Renal pelvis (tissue), 12 donors: ENCODE data around the gene PRR33. TPM values are rescaled to one million over a fixed set of nuclear protein-coding genes. Genes with fewer than 3 reads are reported as not detected.
"Not testable (repeated sequence)": the region's sequence is repeated elsewhere in the genome, so short reads cannot be mapped to it uniquely, and the experiment has no call there.

Experiments used
- DNase-seq: peaks from one replicate; pipeline ENCODE4 v3.0.0-alpha.2; 2013
- long read RNA-seq, 16 experiments: transcript quantifications; one replicate each; lab custom pipeline, GENCODE V29; 2026
- polyA plus RNA-seq, 3 donors: library from polyadenylated mRNA; unstranded; fragments of 120-200 nt; gene quantifications; one replicate each; pipeline ENCODE4 v1.2.1, GENCODE V29; 2013; ENCODE audit not compliant: insufficient read length in 3 of 3

PRR33 gene
- polyA plus RNA-seq, result under 1 TPM in 2 of 3 donors, not detected in 1; 0.11 to 0.25 TPM
- long read RNA-seq, donor 1, partial matches to known transcripts, result 6 of 7 reads
- long read RNA-seq, donor 1, other reads (novel, unspliced or antisense), result 0 of 7 reads
- long read RNA-seq, donor 2, partial matches to known transcripts, result 0 of 1 reads
- long read RNA-seq, donor 2, other reads (novel, unspliced or antisense), result 0 of 1 reads
- long read RNA-seq, donor 3, partial matches to known transcripts, result 0 of 2 reads
- long read RNA-seq, donor 3, other reads (novel, unspliced or antisense), result 0 of 2 reads
- long read RNA-seq, donor 4, partial matches to known transcripts, result 0 of 1 reads
- long read RNA-seq, donor 4, other reads (novel, unspliced or antisense), result 0 of 1 reads
- long read RNA-seq, donor 5, result 0 reads
- long read RNA-seq, donor 6, result 0 reads
- long read RNA-seq, donor 7, partial matches to known transcripts, result 0 of 2 reads
- long read RNA-seq, donor 7, other reads (novel, unspliced or antisense), result 0 of 2 reads
- long read RNA-seq, donor 8, result 0 reads
- long read RNA-seq, donor 9, partial matches to known transcripts, result 0 of 1 reads
- long read RNA-seq, donor 9, other reads (novel, unspliced or antisense), result 0 of 1 reads
- long read RNA-seq, donor 10, partial matches to known transcripts, result 0 of 3 reads
- long read RNA-seq, donor 10, other reads (novel, unspliced or antisense), result 0 of 3 reads
- long read RNA-seq, donor 11, partial matches to known transcripts, result 0 of 2 reads
- long read RNA-seq, donor 11, other reads (novel, unspliced or antisense), result 0 of 2 reads
- long read RNA-seq, donor 12, partial matches to known transcripts, result 0 of 1 reads
- long read RNA-seq, donor 12, other reads (novel, unspliced or antisense), result 0 of 1 reads
- long read RNA-seq, donor 13, partial matches to known transcripts, result 0 of 3 reads
- long read RNA-seq, donor 13, other reads (novel, unspliced or antisense), result 0 of 3 reads
- long read RNA-seq, donor 14, result 0 reads
- long read RNA-seq, donor 15, transcript PRR33-201 (1 exons, 3,319 nt), result major isoform, 5 of 5 reads
- long read RNA-seq, donor 15, partial matches to known transcripts, result 0 of 5 reads
- long read RNA-seq, donor 15, other reads (novel, unspliced or antisense), result 0 of 5 reads
- long read RNA-seq, donor 16, partial matches to known transcripts, result 0 of 3 reads
- long read RNA-seq, donor 16, other reads (novel, unspliced or antisense), result 0 of 3 reads

- no peak for DNase-seq
Observed at GRCh38 chr11:1891831-1892115, at the start of gene PRR33. Gene PRR33, minus strand, starts transcription at chr11:1891895. Its CDS starts 1,311 bp downstream, at chr11:1890584.

- not testable (repeated sequence) for DNase-seq
Observed at GRCh38 chr11:1939788-1940187, 48.1 kb upstream of the PRR33 start.

- peak; percentile 42 for DNase-seq
Observed at GRCh38 chr11:1939006-1939625, 47.4 kb upstream of the PRR33 start.

- no peak for DNase-seq
Observed at GRCh38 chr11:1938343-1939005, 46.8 kb upstream of the PRR33 start.

GRCh38 chr11:1937616-1938342, 46.1 kb upstream of the PRR33 start:
- DNase-seq, result no peak

GRCh38 chr11:1936781-1937615, 45.3 kb upstream of the PRR33 start:
- no peak for DNase-seq

GRCh38 chr11:1936072-1936780, 44.5 kb upstream of the PRR33 start:
- no peak for DNase-seq

- no peak for DNase-seq
Observed at GRCh38 chr11:1935156-1936071, 43.7 kb upstream of the PRR33 start.

GRCh38 chr11:1934335-1935155, 42.9 kb upstream of the PRR33 start:
- DNase-seq, result no peak

- no peak for DNase-seq
Observed at GRCh38 chr11:1933416-1934334, 42.0 kb upstream of the PRR33 start.

- no peak for DNase-seq
Observed at GRCh38 chr11:1932681-1933080, 41.0 kb upstream of the PRR33 start.

GRCh38 chr11:1932105-1932480, 40.4 kb upstream of the PRR33 start:
- no peak for DNase-seq

GRCh38 chr11:1931341-1932104, 39.8 kb upstream of the PRR33 start:
- peak; percentile 29 for DNase-seq

GRCh38 chr11:1930462-1930830, 38.8 kb upstream of the PRR33 start:
- DNase-seq, result no peak
